Gastrocnemius medialis (tissue), 4 donors: ENCODE results near the gene RNF144A. TPM values are rescaled to one million over a fixed set of nuclear protein-coding genes. Genes with fewer than 3 reads are reported as not detected.
A peak's percentile ranks its signal among the peaks of the same experiment; 100 is the strongest.

Experiments
- ATAC-seq, 2 donors: fragments of 150-250 bp; one replicate each; pipeline ENCODE4 v1.9.1; 2016
- DNase-seq, 2 donors: peaks; one replicate each; pipeline ENCODE4 v3.0.0-alpha.2; 2019
- H3K27ac ChIP-seq, 4 donors: fragments of 200-600 bp; sonication (generic); 1 replicate in 1 of 4; 2 replicates in 3 of 4; pipeline ENCODE4 v1.5.1; 2016 to 2018; ENCODE audit warnings: mild to moderate bottlenecking in 2 of 4, moderate library complexity in 1 of 4
- H3K27me3 ChIP-seq, 3 donors: fragments of 200-600 bp; sonication (generic) in 2 of 3; 1 replicate in 1 of 3; 2 replicates in 2 of 3; pipeline versions ENCODE4 v1.5.1 to v1.6.0; 2016 to 2019; ENCODE audit warnings: mild to moderate bottlenecking in 1 of 3, moderate library complexity in 1 of 3
- H3K36me3 ChIP-seq, 2 donors: fragments of 200-600 bp; sonication (generic) in 1 of 2; one replicate each; pipeline ENCODE4 v1.5.1; 2017 to 2018
- H3K4me1 ChIP-seq, 2 donors: fragments of 200-600 bp; sonication (generic) in 1 of 2; one replicate each; pipeline ENCODE4 v1.5.1; 2016 to 2017; ENCODE audit warnings: mild to moderate bottlenecking in 2 of 2
- H3K4me3 ChIP-seq, 4 donors: fragments of 200-600 bp; sonication (generic) in 3 of 4; 1 replicate in 1 of 4; 2 replicates in 3 of 4; pipeline ENCODE4 v1.5.1; 2016 to 2019; ENCODE audit warnings: mild to moderate bottlenecking in 2 of 4
- H3K9me3 ChIP-seq, 3 donors: fragments of 200-600 bp; sonication (generic) in 2 of 3; 1 replicate in 1 of 3; 2 replicates in 2 of 3; pipeline ENCODE4 v1.5.1; 2016 to 2019
- POLR2A ChIP-seq, 2 donors: fragments of 450-650 bp; IDR thresholded peaks; one replicate each; pipeline ENCODE4 v1.6.1; 2017; ENCODE audit warnings: antibody characterized with exemption in 2 of 2, mild to moderate bottlenecking in 2 of 2, moderate library complexity in 2 of 2
- in situ Hi-C, 4 donors: fragments of 200-750 bp; cut with MboI; loops; one replicate each; pipeline versions ENCODE4 v1.15.0 to v1.8.0; 2017; ENCODE audit warnings: low sequenced_read_pairs in 4 of 4
- intact Hi-C: fragments of 100-400 bp; cut with DNase I; formaldehyde crosslinking; loops from one replicate; pipeline ENCODE4 v1.15.1; 2023; ENCODE audit warnings: low total_unique reads
- total RNA-seq, 4 donors: library from RNA; depleted of rRNA; stranded (reverse); fragments of >200 nt; gene quantifications; one replicate each; pipeline versions ENCODE4 v1.1.0 to v1.2.3, GENCODE V29; 2016
- TF ChIP-seq, protein P1 (sequence below), 5 experiments: fragments of 450-650 bp in 3 of 5; fragments of 200-600 bp in 2 of 5; sonication (generic) in 2 of 5; IDR thresholded peaks in 4 of 5; conservative IDR thresholded peaks in 1 of 5; 1 replicate in 4 of 5; 2 replicates in 1 of 5; pipeline ENCODE4 v1.5.1; 2016 to 2019; ENCODE audit warnings: antibody characterized with exemption in 5 of 5, mild to moderate bottlenecking in 3 of 5, moderate library complexity in 3 of 5

The RNF144A gene
- total RNA-seq, 4 donors from 2014 or later, result 4.9 to 16.2 (median 10.2) TPM

DNA sequence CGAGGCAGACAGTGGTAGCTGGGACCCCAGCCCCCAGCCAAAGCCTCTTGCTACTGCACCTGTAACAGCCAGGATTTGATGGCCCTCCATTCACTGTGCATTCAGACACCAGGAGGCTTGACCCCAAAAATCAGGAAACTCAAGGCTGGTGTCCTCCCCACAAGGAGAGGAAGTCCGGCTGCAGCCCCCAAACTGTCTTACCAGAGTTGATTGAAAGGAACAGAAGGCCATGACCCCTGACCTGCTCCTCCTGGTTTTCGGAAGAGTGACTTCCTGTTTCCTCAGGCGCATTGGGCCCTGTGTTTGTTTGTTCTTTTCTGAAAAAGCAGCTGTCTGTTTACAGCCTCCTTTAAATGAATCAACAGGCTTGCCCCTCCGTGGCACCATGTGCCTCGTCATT lies 111.6 kb downstream of the RNF144A start:
- Histone ChIP-seq H3K36me3 (no peaks in the 10 kb centered on the region), H3K27ac (peak overlapping the region in 3 of 4 donors; percentile 44 to 58 (median 52)), H3K27me3 (no peaks in the 10 kb centered on the region), H3K4me3 (no peak overlapping the region), H3K4me1 (peaks cover 18 to 20% of the 10 kb centered on the region in 2 donors), H3K9me3 (no peaks in the 10 kb centered on the region)
- no peak for ATAC-seq
- in situ Hi-C loops (loop anchor here in 1 of 4 donors (5.0 kb wide), 1 partner anchor 117 kb away; no protein-coding TSS in a partner anchor), intact Hi-C loops (no loop called here)
- no peak for DNase-seq
- TF ChIP-seq, protein P1, sequence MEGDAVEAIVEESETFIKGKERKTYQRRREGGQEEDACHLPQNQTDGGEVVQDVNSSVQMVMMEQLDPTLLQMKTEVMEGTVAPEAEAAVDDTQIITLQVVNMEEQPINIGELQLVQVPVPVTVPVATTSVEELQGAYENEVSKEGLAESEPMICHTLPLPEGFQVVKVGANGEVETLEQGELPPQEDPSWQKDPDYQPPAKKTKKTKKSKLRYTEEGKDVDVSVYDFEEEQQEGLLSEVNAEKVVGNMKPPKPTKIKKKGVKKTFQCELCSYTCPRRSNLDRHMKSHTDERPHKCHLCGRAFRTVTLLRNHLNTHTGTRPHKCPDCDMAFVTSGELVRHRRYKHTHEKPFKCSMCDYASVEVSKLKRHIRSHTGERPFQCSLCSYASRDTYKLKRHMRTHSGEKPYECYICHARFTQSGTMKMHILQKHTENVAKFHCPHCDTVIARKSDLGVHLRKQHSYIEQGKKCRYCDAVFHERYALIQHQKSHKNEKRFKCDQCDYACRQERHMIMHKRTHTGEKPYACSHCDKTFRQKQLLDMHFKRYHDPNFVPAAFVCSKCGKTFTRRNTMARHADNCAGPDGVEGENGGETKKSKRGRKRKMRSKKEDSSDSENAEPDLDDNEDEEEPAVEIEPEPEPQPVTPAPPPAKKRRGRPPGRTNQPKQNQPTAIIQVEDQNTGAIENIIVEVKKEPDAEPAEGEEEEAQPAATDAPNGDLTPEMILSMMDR (IDR thresholded peaks at IDR 0.05 in 4 of 5, conservative IDR thresholded peaks at IDR 0.05 in 1 of 5), result no peak
- TF ChIP-seq POLR2A (IDR thresholded peaks at IDR 0.05), result no peak

DNA sequence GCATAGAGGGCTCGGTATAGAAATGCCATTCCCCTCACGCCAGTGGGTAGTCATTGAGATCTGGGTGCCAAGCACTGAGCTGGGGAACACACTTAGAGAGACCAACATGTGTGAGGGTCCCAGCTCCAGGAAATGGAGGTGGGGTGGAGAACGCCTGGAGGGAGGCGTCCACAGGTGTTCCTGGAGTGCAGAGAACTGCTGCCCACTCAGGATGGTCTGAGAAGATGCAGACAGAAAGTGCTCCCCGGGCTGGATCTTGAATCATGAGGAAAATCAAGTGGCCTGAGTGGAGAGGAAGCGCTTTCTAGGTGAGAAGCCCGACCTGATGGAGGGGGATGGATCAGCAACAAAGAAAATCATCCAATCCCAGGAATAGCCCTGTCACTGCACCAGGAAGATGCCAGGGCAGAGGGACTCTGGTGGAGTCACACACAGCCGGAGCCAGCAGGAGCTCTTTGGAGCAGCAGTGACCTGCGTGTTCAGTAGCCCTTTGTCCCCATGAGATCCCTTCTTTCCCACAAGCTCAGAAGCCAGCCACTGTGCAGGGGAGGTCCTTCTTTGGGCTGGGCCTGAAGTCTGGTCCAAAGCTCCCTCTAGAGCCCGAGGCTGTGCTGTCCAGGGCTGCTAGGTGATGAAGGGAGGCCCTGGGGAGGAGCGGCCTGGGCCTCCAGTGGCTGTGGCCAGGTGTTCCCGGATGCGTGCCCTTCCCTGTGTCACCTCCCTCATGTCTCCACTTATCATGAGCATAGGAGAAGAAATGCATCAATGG lies 112.3 kb downstream of the RNF144A start:
- H3K27me3 ChIP-seq, result no peaks in the 10 kb centered on the region
- peaks cover 15 to 17% of the 10 kb centered on the region in 2 donors for H3K4me1 ChIP-seq
- ATAC-seq (no peak), DNase-seq (no peak)
- intact Hi-C loops, result no loop called here
- in situ Hi-C loops, result loop anchor here in 1 of 4 donors (5.0 kb wide), 1 partner anchor 117 kb away; no protein-coding TSS in a partner anchor
- H3K9me3 ChIP-seq, result no peaks in the 10 kb centered on the region
- peak overlapping the region in 3 of 4 donors; percentile 44 to 58 (median 52) for H3K27ac ChIP-seq
- H3K36me3 ChIP-seq, result no peaks in the 10 kb centered on the region
- TF ChIP-seq POLR2A (IDR thresholded peaks at IDR 0.05), result no peak
- TF ChIP-seq, protein P1 (IDR thresholded peaks at IDR 0.05 in 4 of 5, conservative IDR thresholded peaks at IDR 0.05 in 1 of 5), result peak in 2 of 5 experiments; percentile 12 to 37
- H3K4me3 ChIP-seq, result no peak overlapping the region

DNA sequence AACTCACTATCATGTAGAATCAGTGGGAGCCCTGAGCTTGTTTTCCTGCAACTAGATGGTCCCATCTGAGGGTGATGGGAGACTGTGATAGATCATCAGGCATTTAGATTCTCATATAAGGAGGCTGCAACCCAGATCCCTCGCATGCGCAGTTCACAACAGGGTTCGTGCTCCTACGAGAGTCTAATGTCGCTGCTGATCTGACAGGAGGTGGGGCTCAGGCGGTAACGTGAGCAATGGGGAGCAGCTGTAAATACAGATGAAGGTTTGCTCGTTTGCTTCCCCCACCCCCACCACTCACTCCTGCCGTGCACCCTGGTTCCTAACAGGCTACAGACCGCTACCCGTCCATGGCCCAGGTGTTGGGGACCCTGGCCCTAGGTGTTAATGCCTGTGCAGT lies 113.6 kb downstream of the RNF144A start:
- Histone ChIP-seq H3K36me3 (no peaks in the 10 kb centered on the region), H3K27ac (peak overlapping the region; percentile 42 to 72 (median 52)), H3K27me3 (no peaks in the 10 kb centered on the region), H3K4me1 (peaks cover 9 to 15% of the 10 kb centered on the region in 2 donors), H3K9me3 (no peaks in the 10 kb centered on the region), H3K4me3 (no peak overlapping the region)
- in situ Hi-C loops (no loop called here), intact Hi-C loops (loop anchor here (1.0 kb wide), 1 partner anchor 21 kb away; no protein-coding TSS in a partner anchor)
- TF ChIP-seq, protein P1 (IDR thresholded peaks at IDR 0.05 in 4 of 5, conservative IDR thresholded peaks at IDR 0.05 in 1 of 5), result no peak
- no peak for TF ChIP-seq POLR2A (IDR thresholded peaks at IDR 0.05)
- ATAC-seq, result no peak
- DNase-seq, result no peak

DNA sequence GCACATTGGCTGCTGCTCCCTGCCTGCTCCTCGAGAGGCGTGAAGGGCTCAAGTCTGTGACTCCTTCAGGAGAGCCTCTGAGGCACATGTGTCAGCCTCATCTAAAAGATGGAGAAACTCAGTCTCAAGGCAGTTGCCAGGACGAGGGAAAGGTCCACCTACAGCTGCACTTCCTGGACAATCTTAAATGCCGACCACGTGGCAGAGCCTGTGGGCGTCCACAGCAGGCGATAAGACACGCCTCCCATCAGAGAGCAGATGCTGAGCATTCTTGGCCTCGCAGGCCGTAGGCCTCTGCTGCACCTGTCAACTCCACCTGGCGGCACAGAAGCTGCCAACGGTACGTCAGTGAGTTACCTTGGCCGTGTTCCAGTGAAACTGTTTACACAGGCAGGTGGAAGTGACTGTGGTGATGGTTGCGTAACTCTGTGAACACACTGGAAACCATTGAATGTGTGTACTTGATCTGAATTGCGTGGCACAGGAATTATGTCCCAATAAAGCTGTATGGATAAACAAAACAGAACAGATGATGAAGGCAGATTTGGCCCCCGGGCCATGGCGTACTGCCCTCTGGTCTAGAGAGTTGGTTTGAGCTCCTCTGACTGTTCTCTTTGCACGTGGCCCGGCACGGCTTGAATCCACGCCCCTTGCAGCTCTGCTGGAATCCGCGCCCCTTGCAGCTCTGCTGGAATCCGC lies 114.5 kb downstream of the RNF144A start:
- TF ChIP-seq POLR2A (IDR thresholded peaks at IDR 0.05), result no peak
- TF ChIP-seq, protein P1 (IDR thresholded peaks at IDR 0.05 in 4 of 5, conservative IDR thresholded peaks at IDR 0.05 in 1 of 5), result no peak
- DNase-seq (peak; percentile 58 to 72), ATAC-seq (peak; percentile 69 to 73)
- Histone ChIP-seq H3K4me1 (peaks cover 5 to 8% of the 10 kb centered on the region in 2 donors), H3K9me3 (no peaks in the 10 kb centered on the region), H3K4me3 (no peak overlapping the region), H3K27ac (peak overlapping the region; percentile 42 to 72 (median 52)), H3K36me3 (no peaks in the 10 kb centered on the region), H3K27me3 (no peaks in the 10 kb centered on the region)
- intact Hi-C loops (loop anchor here (1.0 kb wide), 1 partner anchor 21 kb away; no protein-coding TSS in a partner anchor), in situ Hi-C loops (no loop called here)
